Brain microvascular endothelial cell (primary cell): ENCODE measurements around the gene PDZRN4.
"Not testable (repeated sequence)": the region's sequence is repeated elsewhere in the genome, so short reads cannot be mapped to it uniquely, and the experiment has no call there.

Source experiments
- DNase-seq: peaks from one replicate; pipeline ENCODE4 v3.0.0-alpha.2; 2020
- H3K27ac ChIP-seq: fragments of 250-450 bp; sonication (Bioruptor Pico); 2 replicates; pipeline ENCODE4 v1.5.1; 2020; ENCODE audit warnings: mild to moderate bottlenecking, moderate library complexity
- H3K27me3 ChIP-seq: fragments of 250-450 bp; sonication (Bioruptor Pico); replicated peaks from 2 replicates; pipeline ENCODE4 v1.5.1; 2020; ENCODE audit warnings: mild to moderate bottlenecking
- H3K36me3 ChIP-seq: fragments of 250-450 bp; sonication (Bioruptor Pico); replicated peaks from 2 replicates; pipeline ENCODE4 v1.5.1; 2020; ENCODE audit warnings: mild to moderate bottlenecking
- H3K4me3 ChIP-seq: 2 replicates; pipeline ENCODE4 v1.5.1; 2011; ENCODE audit warnings: low read depth, mild to moderate bottlenecking, control low read depth, low read length, moderate library complexity
- CTCF ChIP-seq: IDR thresholded peaks from 2 replicates; pipeline ENCODE4 v1.5.1; 2011; ENCODE audit warnings: low read depth, mild to moderate bottlenecking, moderate library complexity, low read length, control low read depth, inconsistent platforms; ENCODE audit errors: missing control alignments
- in situ Hi-C: cut with HindIII; loops from 2 replicates; pipeline ENCODE4 v1.10.0; 2017; ENCODE audit warnings: low sequenced_read_pairs, low pct_ligation_motif_present

The PDZRN4 gene

DNA sequence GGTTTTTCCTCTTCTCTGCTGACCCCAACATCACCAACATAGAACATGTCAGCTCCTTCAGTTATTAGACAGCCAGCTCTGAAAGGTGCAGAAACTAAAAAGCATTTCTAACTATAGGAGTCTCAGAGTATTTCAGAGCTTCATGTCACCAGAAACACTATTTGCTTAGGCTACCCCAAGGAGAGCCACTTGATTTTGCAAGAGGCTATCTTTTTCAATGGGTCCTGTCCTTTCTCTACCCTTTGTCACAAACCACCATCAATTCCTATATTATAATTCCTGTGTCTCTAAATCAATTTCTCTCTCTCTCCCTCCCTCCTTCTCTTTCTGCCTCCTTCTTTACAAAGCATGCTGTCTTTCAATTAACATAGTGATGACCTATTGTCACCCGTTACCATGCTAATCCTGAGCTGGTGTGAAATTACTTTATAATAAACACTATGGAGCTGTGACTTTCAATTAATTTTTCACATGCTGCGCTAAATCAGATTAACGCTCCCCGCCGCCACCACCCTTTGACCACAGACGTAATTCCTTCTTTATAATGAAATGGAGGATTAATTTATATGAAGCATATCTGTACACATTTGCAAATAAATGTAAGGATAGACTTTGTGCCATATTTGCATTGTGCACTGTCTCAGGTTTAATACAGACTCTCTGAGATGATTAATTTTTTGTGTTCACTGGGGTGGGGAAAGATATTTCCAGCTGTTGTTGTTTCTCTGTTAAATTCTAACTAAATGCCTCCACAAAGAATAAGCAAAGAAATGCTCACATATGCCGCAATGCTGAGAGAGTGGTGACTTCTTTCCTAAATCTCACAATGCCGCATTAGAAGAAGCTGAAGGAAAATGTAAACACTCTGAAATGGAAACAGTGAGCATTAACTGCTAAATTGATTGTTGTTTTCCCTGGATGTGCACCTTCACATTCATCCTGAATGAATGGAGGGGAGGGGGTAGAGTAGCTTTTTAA is 418.6 kb downstream of the PDZRN4 start:
- H3K27ac ChIP-seq: no peak overlapping the region
- TF ChIP-seq CTCF: no peak
- in situ Hi-C loops: no loop called here
- H3K36me3 ChIP-seq: no peaks in the 10 kb centered on the region
- H3K4me3 ChIP-seq: no peak overlapping the region
- no peak for DNase-seq
- no peaks in the 10 kb centered on the region for H3K27me3 ChIP-seq

- TF ChIP-seq CTCF: no peak
- in situ Hi-C loops: no loop called here
- Histone ChIP-seq H3K27ac (no peak overlapping the region), H3K27me3 (no peaks in the 10 kb centered on the region), H3K36me3 (no peaks in the 10 kb centered on the region), H3K4me3 (no peak overlapping the region)
- no peak for DNase-seq
Observed at GRCh38 chr12:41612892-41613557, 424.9 kb downstream of the PDZRN4 start.

GRCh38 chr12:41615174-41615573 is 427.1 kb downstream of the PDZRN4 start:
- in situ Hi-C loops, H3K27ac ChIP-seq, H3K27me3 ChIP-seq, H3K36me3 ChIP-seq, H3K4me3 ChIP-seq, DNase-seq: not testable (repeated sequence)

DNA sequence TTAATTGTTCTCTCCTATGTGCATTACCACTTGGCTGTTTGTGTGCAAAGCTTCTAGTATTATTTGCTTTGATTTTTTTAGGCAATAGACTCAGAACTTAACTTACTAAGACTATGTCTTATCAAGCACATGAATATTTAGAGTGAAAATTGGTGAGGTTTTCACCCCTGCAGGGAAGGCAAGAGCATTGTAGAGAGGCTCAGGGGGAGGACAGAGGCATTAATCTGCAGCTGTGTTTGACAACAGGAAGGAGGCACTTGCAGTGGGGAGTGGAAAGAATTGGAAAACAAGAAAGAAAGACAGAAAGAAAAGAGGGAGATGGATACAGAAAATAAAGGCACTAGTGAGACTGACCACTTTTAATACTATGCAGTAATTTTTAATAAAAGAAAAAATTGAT is 431.6 kb downstream of the PDZRN4 start:
- in situ Hi-C loops: no loop called here
- Histone ChIP-seq H3K36me3 (no peaks in the 10 kb centered on the region), H3K27ac (no peak overlapping the region), H3K4me3 (no peak overlapping the region), H3K27me3 (no peaks in the 10 kb centered on the region)
- no peak for DNase-seq
- TF ChIP-seq CTCF: no peak

- DNase-seq: no peak
- Histone ChIP-seq H3K4me3 (no peak overlapping the region), H3K27ac (no peak overlapping the region), H3K27me3 (no peaks in the 10 kb centered on the region), H3K36me3 (no peaks in the 10 kb centered on the region)
- in situ Hi-C loops: no loop called here
- TF ChIP-seq CTCF: no peak
Observed at GRCh38 chr12:41621291-41621690, 433.2 kb downstream of the PDZRN4 start.
